Measurements from ENCODE around the gene KRTAP5-4.
A peak's percentile ranks its signal among the peaks of the same experiment; 100 is the strongest.

The KRTAP5-4 gene

GRCh38 chr11:1645357-1645821 lies 23.5 kb upstream of the KRTAP5-4 start:
- TF ChIP-seq CTCF (IDR thresholded peaks at IDR 0.05; ENCODE audit: low read length, missing control alignments) = no peak
- no peak overlapping the region for H3K4me3 ChIP-seq (replicated peaks; ENCODE audit: low read depth, low read length)
- no peak for DNase-seq (ENCODE audit: low read depth)

GRCh38 chr11:1644601-1645356 lies 22.8 kb upstream of the KRTAP5-4 start:
- TF ChIP-seq CTCF (IDR thresholded peaks at IDR 0.05; ENCODE audit: low read length, missing control alignments) = no peak
- no peak for DNase-seq (ENCODE audit: low read depth)
- H3K4me3 ChIP-seq (replicated peaks; ENCODE audit: low read depth, low read length) = no peak overlapping the region

GRCh38 chr11:1643146-1643690 lies 21.3 kb upstream of the KRTAP5-4 start:
- no peak for DNase-seq (ENCODE audit: low read depth)
- H3K4me3 ChIP-seq (replicated peaks; ENCODE audit: low read depth, low read length) = no peak overlapping the region
- TF ChIP-seq CTCF (IDR thresholded peaks at IDR 0.05; ENCODE audit: low read length, missing control alignments) = no peak

GRCh38 chr11:1642288-1643145 lies 20.6 kb upstream of the KRTAP5-4 start:
- no peak for DNase-seq (ENCODE audit: low read depth)
- no peak overlapping the region for H3K4me3 ChIP-seq (replicated peaks; ENCODE audit: low read depth, low read length)
- TF ChIP-seq CTCF (IDR thresholded peaks at IDR 0.05; ENCODE audit: low read length, missing control alignments) = no peak

- H3K4me3 ChIP-seq (replicated peaks; ENCODE audit: low read depth, low read length) = no peak overlapping the region
- DNase-seq (ENCODE audit: low read depth) = no peak
- TF ChIP-seq CTCF (IDR thresholded peaks at IDR 0.05; ENCODE audit: low read length, missing control alignments) = no peak
Observed at GRCh38 chr11:1641096-1641495, 19.2 kb upstream of the KRTAP5-4 start.

GRCh38 chr11:1640076-1640946 lies 18.4 kb upstream of the KRTAP5-4 start:
- peak; percentile 74 for TF ChIP-seq CTCF (IDR thresholded peaks at IDR 0.05; ENCODE audit: low read length, missing control alignments)
- H3K4me3 ChIP-seq (replicated peaks; ENCODE audit: low read depth, low read length) = no peak overlapping the region
- DNase-seq (ENCODE audit: low read depth) = peak; percentile 19
